Muscle of arm (tissue), 12 donors: ENCODE measurements around the gene SURF4. TPM values are rescaled to one million over a fixed set of nuclear protein-coding genes. Genes with fewer than 3 reads are reported as not detected.
"Not testable (repeated sequence)": the region's sequence is repeated elsewhere in the genome, so short reads cannot be mapped to it uniquely, and the experiment has no call there.

Experiments
- DNase-seq: peaks from one replicate; pipeline ENCODE4 v3.0.0-alpha.2; 2013
- polyA plus RNA-seq, 12 donors: library from polyadenylated mRNA; unstranded; fragments of 120-200 nt; gene quantifications; one replicate each; pipeline ENCODE4 v1.2.1, GENCODE V29; 2013; ENCODE audit not compliant: insufficient read length in 12 of 12

SURF4 gene
- polyA plus RNA-seq, 12 donors = 87.0 to 138 (median 100) TPM; not detected in 1

- no peak for DNase-seq
Measured at GRCh38 chr9:133377721-133378216, 1.9 kb upstream of the SURF4 start.

- not testable (repeated sequence) for DNase-seq
Measured at GRCh38 chr9:133377280-133377679, 1.4 kb upstream of the SURF4 start.

- DNase-seq = peak; percentile 29
Measured at GRCh38 chr9:133375116-133375723, 640 bp downstream of the SURF4 start.

- no peak for DNase-seq
Measured at GRCh38 chr9:133374612-133375115, 1.2 kb downstream of the SURF4 start.

GRCh38 chr9:133372144-133372543, 3.7 kb downstream of the SURF4 start:
- no peak for DNase-seq

GRCh38 chr9:133371261-133371711, 4.6 kb downstream of the SURF4 start:
- DNase-seq = no peak

- DNase-seq = no peak
Measured at GRCh38 chr9:133370685-133371084, 5.2 kb downstream of the SURF4 start.

GRCh38 chr9:133369933-133370332, 5.9 kb downstream of the SURF4 start:
- no peak for DNase-seq

- DNase-seq = no peak
Measured at GRCh38 chr9:133369422-133369821, 6.4 kb downstream of the SURF4 start.

- DNase-seq = no peak
Measured at GRCh38 chr9:133368249-133368881, 7.5 kb downstream of the SURF4 start.

- no peak for DNase-seq
Measured at GRCh38 chr9:133367778-133368177, 8.1 kb downstream of the SURF4 start.

- DNase-seq = no peak
Measured at GRCh38 chr9:133367221-133367620, 8.6 kb downstream of the SURF4 start.

GRCh38 chr9:133366435-133366834, 9.4 kb downstream of the SURF4 start:
- DNase-seq = no peak

- no peak for DNase-seq
Measured at GRCh38 chr9:133362359-133363044, 13.4 kb downstream of the SURF4 start.

- DNase-seq = no peak
Measured at GRCh38 chr9:133361507-133362092, 14.3 kb downstream of the SURF4 start.

GRCh38 chr9:133360400-133361393, 15.2 kb downstream of the SURF4 start:
- no peak for DNase-seq

- no peak for DNase-seq
Measured at GRCh38 chr9:133359399-133360175, 16.3 kb downstream of the SURF4 start.

GRCh38 chr9:133357656-133358055, 18.2 kb downstream of the SURF4 start:
- DNase-seq = no peak

GRCh38 chr9:133356391-133357091, 19.3 kb downstream of the SURF4 start, which contains the start of the genes SURF1 and SURF2:
Gene SURF1 (minus strand): TSS chr9:133356487. CDS start chr9:133356453, 34 bp downstream.
Gene SURF2 (plus strand): TSS chr9:133356550. CDS start chr9:133356593, 43 bp downstream.
- DNase-seq = peak; percentile 85
